ENCODE data around the gene RRP15. TPM values are rescaled to one million over a fixed set of nuclear protein-coding genes. Genes with fewer than 3 reads are reported as not detected.
A peak's percentile ranks its signal among the peaks of the same experiment; 100 is the strongest.

The RRP15 gene
- total and polyA plus RNA-seq, 9 of the 15 experiments (the other 6 are each of a cell fraction or from before 2014, with no cell fraction given), result 9.5 to 58.1 (median 29.3) TPM

GRCh38 chr1:218298398-218298797 is 13.3 kb downstream of the RRP15 start (continued):
- TF ChIP-seq THAP12 (CRISPR knock-in tag; IDR thresholded peaks at IDR 0.05) (no peak), ZNF644 (tag; IDR thresholded peaks at IDR 0.05; ENCODE audit: low read depth) (no peak), ZNF165 (CRISPR knock-in tag; IDR thresholded peaks at IDR 0.05; ENCODE audit: borderline replicate concordance) (no peak), BHLHE40 (IDR thresholded peaks at IDR 0.05; ENCODE audit: low read length) (peak; percentile 19; the same call in 1 of the 2 replicates), ZNF830 (CRISPR knock-in tag; IDR thresholded peaks at IDR 0.05) (no peak), NFIX (CRISPR knock-in tag; IDR thresholded peaks at IDR 0.05; ENCODE audit: low read depth) (no peak), E2F3 (CRISPR knock-in tag; IDR thresholded peaks at IDR 0.05) (no peak), HNRNPLL (IDR thresholded peaks at IDR 0.05; ENCODE audit: low read depth, low read length, poor library complexity, severe bottlenecking) (no peak), RBM25 (IDR thresholded peaks at IDR 0.05; ENCODE audit: low read depth, low read length, severe bottlenecking) (no peak), PPARD (CRISPR knock-in tag; IDR thresholded peaks at IDR 0.05) (no peak), ZNF592 (IDR thresholded peaks at IDR 0.05) (peak; percentile 58), ZFX (CRISPR knock-in tag; IDR thresholded peaks at IDR 0.05) (no peak), POLR2AphosphoS5 (IDR thresholded peaks at IDR 0.05; ENCODE audit: control insufficient read depth, insufficient read depth, low read depth, low read length) (peak; percentile 95), ZC3H8 (IDR thresholded peaks at IDR 0.05) (no peak), FOXK2 (conservative IDR thresholded peaks at IDR 0.05 in 1 of 2, IDR thresholded peaks at IDR 0.05 in 1 of 2; ENCODE audit: low read depth in 2 of 2) (no peak), TBL1XR1 (IDR thresholded peaks at IDR 0.05; ENCODE audit: low read length in 2 of 2) (peak in 1 of 2 experiments; percentile 53; a peak in 1 of 4 replicates), HES1 (IDR thresholded peaks at IDR 0.05; ENCODE audit: low read depth) (no peak), HOMEZ (CRISPR knock-in tag; IDR thresholded peaks at IDR 0.05) (no peak), NR2C1 (IDR thresholded peaks at IDR 0.05) (no peak), NR2C1 (tag; IDR thresholded peaks at IDR 0.05) (peak; percentile 46; the same call in 1 of the 2 replicates), RBFOX2 (IDR thresholded peaks at IDR 0.05; ENCODE audit: low read depth, low read length) (0 out of 2 replicates have a peak, but pooled peaks have one; percentile 0), C11orf30 (IDR thresholded peaks at IDR 0.05; ENCODE audit: low read depth) (no peak)

Measured in K562 (cell line).